H9 (cell line): ENCODE data around the gene BRD7. TPM values are rescaled to one million over a fixed set of nuclear protein-coding genes. Genes with fewer than 3 reads are reported as not detected.

ENCODE experiments used
- DNase-seq: peaks from one replicate; pipeline ENCODE4 v3.0.0-alpha.2; 2017
- H2AFZ ChIP-seq: one replicate; pipeline ENCODE4 v1.6.1; 2013; ENCODE audit warnings: mild to moderate bottlenecking, low read length, control low read depth, moderate library complexity
- H2AK5ac ChIP-seq: 2 replicates; pipeline ENCODE4 v1.6.1; 2013; ENCODE audit warnings: low read length, control low read depth, mixed read lengths; ENCODE audit not compliant: insufficient read length
- H2BK120ac ChIP-seq: one replicate; pipeline ENCODE4 v1.6.1; 2013; ENCODE audit warnings: low read depth, mild to moderate bottlenecking, low read length, control low read depth, inconsistent platforms; ENCODE audit not compliant: poor library complexity, severe bottlenecking
- H2BK12ac ChIP-seq: 2 replicates; pipeline ENCODE4 v1.6.1; 2013; ENCODE audit warnings: low read length, control low read depth, mixed read lengths, low read depth; ENCODE audit not compliant: insufficient read length
- H2BK15ac ChIP-seq: 2 replicates; pipeline ENCODE4 v1.6.1; 2013; ENCODE audit warnings: low read depth, low read length, control low read depth
- H2BK20ac ChIP-seq: one replicate; pipeline ENCODE4 v1.6.1; 2013; ENCODE audit warnings: low read depth, mild to moderate bottlenecking, low read length, control low read depth, inconsistent platforms; ENCODE audit not compliant: poor library complexity, severe bottlenecking
- H2BK5ac ChIP-seq: 2 replicates; pipeline ENCODE4 v1.6.1; 2013; ENCODE audit warnings: low read length, control low read depth, mixed read lengths; ENCODE audit not compliant: insufficient read length
- H3K14ac ChIP-seq: 2 replicates; pipeline ENCODE4 v1.6.1; 2013; ENCODE audit warnings: low read length, control low read depth; ENCODE audit not compliant: insufficient read depth
- H3K18ac ChIP-seq: 2 replicates; pipeline ENCODE4 v1.6.1; 2013; ENCODE audit warnings: low read depth, mild to moderate bottlenecking, mixed read lengths, low read length, control low read depth; ENCODE audit not compliant: insufficient read length
- H3K23ac ChIP-seq: 2 replicates; pipeline ENCODE4 v1.6.1; 2013; ENCODE audit warnings: low read length, control low read depth, mixed read lengths, low read depth; ENCODE audit not compliant: insufficient read length
- H3K23me2 ChIP-seq: 2 replicates; pipeline ENCODE4 v1.6.1; 2013; ENCODE audit warnings: low read depth, mild to moderate bottlenecking, mixed read lengths, low read length, control low read depth; ENCODE audit not compliant: insufficient read length, poor library complexity, severe bottlenecking
- H3K27ac ChIP-seq: 2 replicates; pipeline ENCODE4 v1.5.1; 2013; ENCODE audit warnings: low read length, control low read depth, mixed read lengths, low read depth; ENCODE audit not compliant: insufficient read length
- H3K27me3 ChIP-seq: 2 replicates; pipeline ENCODE4 v1.6.1; 2013; ENCODE audit warnings: low read length, control low read depth, inconsistent platforms; ENCODE audit not compliant: insufficient read depth
- H3K4ac ChIP-seq: 2 replicates; pipeline ENCODE4 v1.6.1; 2013; ENCODE audit warnings: low read depth, mild to moderate bottlenecking, control low read depth, inconsistent platforms, low read length, moderate library complexity
- H3K4me1 ChIP-seq: 2 replicates; pipeline ENCODE4 v1.6.1; 2013; ENCODE audit warnings: low read length, control low read depth, inconsistent platforms; ENCODE audit not compliant: insufficient read depth
- H3K4me2 ChIP-seq: 2 replicates; pipeline ENCODE4 v1.6.1; 2013; ENCODE audit warnings: low read length, control low read depth, mixed read lengths; ENCODE audit not compliant: insufficient read length, insufficient read depth
- H3K56ac ChIP-seq: 2 replicates; pipeline ENCODE4 v1.6.1; 2013; ENCODE audit warnings: low read depth, mild to moderate bottlenecking, mixed read lengths, low read length, control low read depth; ENCODE audit not compliant: insufficient read length
- H3K79me1 ChIP-seq: 2 replicates; pipeline ENCODE4 v1.6.1; 2013; ENCODE audit warnings: low read depth, mild to moderate bottlenecking, moderate library complexity, low read length, control low read depth, inconsistent platforms; ENCODE audit not compliant: insufficient read depth, poor library complexity, severe bottlenecking
- H3K79me2 ChIP-seq: 2 replicates; pipeline ENCODE4 v1.6.1; 2013; ENCODE audit warnings: low read length, control low read depth, inconsistent platforms; ENCODE audit not compliant: insufficient read depth
- H3K9ac ChIP-seq: 2 replicates; pipeline ENCODE4 v1.6.1; 2013; ENCODE audit warnings: low read length, control low read depth, mixed read lengths; ENCODE audit not compliant: insufficient read length; ENCODE audit errors: extremely low read depth
- H3K9me3 ChIP-seq: one replicate; pipeline ENCODE4 v1.6.1; 2013; ENCODE audit warnings: low read depth, low read length, inconsistent platforms; ENCODE audit not compliant: control insufficient read depth
- H3T11ph ChIP-seq: one replicate; pipeline ENCODE4 v1.6.1; 2013; ENCODE audit warnings: mild to moderate bottlenecking, low read length, control low read depth, inconsistent platforms
- H4K20me1 ChIP-seq: one replicate; pipeline ENCODE4 v1.6.1; 2013; ENCODE audit not compliant: control insufficient read depth, insufficient read length, insufficient read depth
- H4K5ac ChIP-seq: 2 replicates; pipeline ENCODE4 v1.6.1; 2013; ENCODE audit warnings: low read depth, mild to moderate bottlenecking, mixed read lengths, low read length, control low read depth; ENCODE audit not compliant: insufficient read length
- H4K8ac ChIP-seq: replicated peaks from 2 replicates; pipeline ENCODE4 v1.6.1; 2013; ENCODE audit warnings: low read length, control low read depth, mixed read lengths, low read depth; ENCODE audit not compliant: insufficient read length
- H4K91ac ChIP-seq: 2 replicates; pipeline ENCODE4 v1.6.1; 2013; ENCODE audit warnings: low read depth, mild to moderate bottlenecking, moderate library complexity, mixed read lengths, low read length, control low read depth; ENCODE audit not compliant: insufficient read length
- H3K27ac Mint-ChIP-seq, 3 experiments: 2 replicates in 2 of 3; 3 replicates in 1 of 3; pipeline ENCODE4 v1.8.0; 2020 to 2021; ENCODE audit warnings: mixed read lengths in 3 of 3, mild to moderate bottlenecking in 1 of 3, moderate library complexity in 1 of 3
- H3K27me3 Mint-ChIP-seq: 2 replicates; pipeline ENCODE4 v1.8.0; 2021; ENCODE audit warnings: low read depth, mild to moderate bottlenecking, moderate library complexity, mixed read lengths
- H3K36me3 Mint-ChIP-seq, 3 experiments: 2 replicates in 2 of 3; 3 replicates in 1 of 3; pipeline ENCODE4 v1.8.0; 2020 to 2021; ENCODE audit warnings: low read depth in 3 of 3, mixed read lengths in 3 of 3; ENCODE audit not compliant: insufficient read depth in 1 of 3
- H3K4me1 Mint-ChIP-seq, 2 experiments: 2 replicates each; pipeline ENCODE4 v1.8.0; 2020; ENCODE audit warnings: mixed read lengths in 2 of 2
- H3K4me3 Mint-ChIP-seq, 2 experiments: 2 replicates in 1 of 2; 3 replicates in 1 of 2; pipeline ENCODE4 v1.8.0; 2020 to 2021; ENCODE audit warnings: mild to moderate bottlenecking in 2 of 2, mixed read lengths in 2 of 2, moderate library complexity in 1 of 2
- H3K9me3 Mint-ChIP-seq, 2 experiments: 2 replicates in 1 of 2; 3 replicates in 1 of 2; pipeline ENCODE4 v1.8.0; 2020; ENCODE audit warnings: mild to moderate bottlenecking in 2 of 2, mixed read lengths in 2 of 2, moderate library complexity in 1 of 2
- CTCF ChIP-seq: fragments of 200-600 bp; sonication (generic); conservative IDR thresholded peaks from 3 replicates; pipeline ENCODE4 v1.8.0; 2021; ENCODE audit warnings: antibody characterized with exemption, mild to moderate bottlenecking
- WGBS: extraction: QIAGEN DNeasy Blood & Tissue Kit; methylation state at CpG from one replicate; pipeline ENCODE4 v1.1.7; 2013; ENCODE audit warnings: missing lambda C conversion rate, low lambda C conversion rate, mixed read lengths; ENCODE audit not compliant: insufficient read length; ENCODE audit errors: extremely low coverage; 5-methylcytosine and 5-hydroxymethylcytosine counted together
- total RNA-seq: library from RNA; stranded (reverse); gene quantifications from 2 replicates; pipeline ENCODE4 v1.2.1, GENCODE V29; 2021

Gene BRD7
- total RNA-seq, 1 experiment from 2014 or later, result 112 TPM

DNA sequence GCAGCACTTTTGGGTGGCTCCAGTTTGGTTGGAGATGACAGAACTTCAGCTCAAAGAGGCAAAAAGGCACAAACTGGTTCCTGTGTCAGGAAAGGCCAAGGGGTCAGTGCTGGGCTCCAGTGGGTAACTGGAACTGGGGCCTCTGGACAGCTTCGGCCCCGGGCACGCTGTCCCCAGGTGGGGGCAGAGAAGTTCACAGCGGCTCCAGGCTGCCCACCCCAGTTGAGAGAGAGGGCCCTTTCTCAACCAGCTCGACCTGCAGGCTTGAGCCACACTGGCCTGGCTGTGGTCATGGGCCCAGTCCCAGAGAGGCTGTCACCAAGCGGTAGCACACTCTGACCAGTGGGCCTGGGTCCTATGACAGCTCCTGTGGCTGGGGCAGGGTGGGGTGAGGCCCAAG is 77.9 kb downstream of the BRD7 start:
- Histone ChIP-seq H2BK12ac (no peak overlapping the region), H3K18ac (no peak overlapping the region), H3K9me3 (no peaks in the 10 kb centered on the region), H2BK5ac (no peak overlapping the region), H3K79me1 (no peaks in the 10 kb centered on the region), H3K9ac (no peak overlapping the region), H2BK15ac (no peak overlapping the region), H3K27ac (no peak overlapping the region), H2AFZ (no peak overlapping the region), H3K14ac (no peak overlapping the region; the same call in 1 of the 2 replicates), H3K4me1 (no peaks in the 10 kb centered on the region), H4K20me1 (no peaks in the 10 kb centered on the region), H2AK5ac (no peak overlapping the region), H2BK20ac (no peak overlapping the region), H3K56ac (no peak overlapping the region), H3K23ac (no peak overlapping the region), H4K5ac (no peak overlapping the region), H4K8ac (no peak overlapping the region), H2BK120ac (no peak overlapping the region), H3T11ph (no peak overlapping the region), H3K4me2 (no peak overlapping the region), H3K23me2 (no peaks in the 10 kb centered on the region), H3K4ac (no peak overlapping the region), H3K79me2 (no peaks in the 10 kb centered on the region), H3K27me3 (no peaks in the 10 kb centered on the region), H4K91ac (no peak overlapping the region)
- H3K27ac Mint-ChIP-seq, result no peak overlapping the region; a peak in 1 of 7 replicates
- peaks cover 3 to 4% of the 10 kb centered on the region in 2 experiments; a peak in 4 of 5 replicates for H3K9me3 Mint-ChIP-seq
- peaks cover 0 to 2% of the 10 kb centered on the region in 2 experiments; a peak in 1 of 4 replicates for H3K4me1 Mint-ChIP-seq
- H3K4me3 Mint-ChIP-seq, result no peak overlapping the region; a peak in 1 of 5 replicates
- no peaks in the 10 kb centered on the region for H3K27me3 Mint-ChIP-seq
- H3K36me3 Mint-ChIP-seq, result peaks cover 0 to 5% (median 0%) of the 10 kb centered on the region in 3 experiments; a peak in 4 of 7 replicates
- no peak for DNase-seq
- no peak for TF ChIP-seq CTCF
- WGBS, result no CpG with 5 or more reads among the region's 6 CpGs
